Stimulated activated CD8-positive, alpha-beta memory T cell treated with anti-CD3 and anti-CD28 coated beads, Interleukin-7, amount 100 ng/mL, for 48 hours (primary cell): ENCODE results near the gene COG2.
"Not testable (repeated sequence)": the region's sequence is repeated elsewhere in the genome, so short reads cannot be mapped to it uniquely, and the experiment has no call there.

Source experiments
- DNase-seq, 2 donors: peaks; one replicate each; pipeline ENCODE4 v3.0.0-alpha.2; 2020; ENCODE audit warnings: low read depth in 1 of 2; ENCODE audit errors: extremely low read depth in 1 of 2

The COG2 gene

GRCh38 chr1:230713547-230713914 lies 71.2 kb downstream of the COG2 start:
- no peak for DNase-seq

DNA sequence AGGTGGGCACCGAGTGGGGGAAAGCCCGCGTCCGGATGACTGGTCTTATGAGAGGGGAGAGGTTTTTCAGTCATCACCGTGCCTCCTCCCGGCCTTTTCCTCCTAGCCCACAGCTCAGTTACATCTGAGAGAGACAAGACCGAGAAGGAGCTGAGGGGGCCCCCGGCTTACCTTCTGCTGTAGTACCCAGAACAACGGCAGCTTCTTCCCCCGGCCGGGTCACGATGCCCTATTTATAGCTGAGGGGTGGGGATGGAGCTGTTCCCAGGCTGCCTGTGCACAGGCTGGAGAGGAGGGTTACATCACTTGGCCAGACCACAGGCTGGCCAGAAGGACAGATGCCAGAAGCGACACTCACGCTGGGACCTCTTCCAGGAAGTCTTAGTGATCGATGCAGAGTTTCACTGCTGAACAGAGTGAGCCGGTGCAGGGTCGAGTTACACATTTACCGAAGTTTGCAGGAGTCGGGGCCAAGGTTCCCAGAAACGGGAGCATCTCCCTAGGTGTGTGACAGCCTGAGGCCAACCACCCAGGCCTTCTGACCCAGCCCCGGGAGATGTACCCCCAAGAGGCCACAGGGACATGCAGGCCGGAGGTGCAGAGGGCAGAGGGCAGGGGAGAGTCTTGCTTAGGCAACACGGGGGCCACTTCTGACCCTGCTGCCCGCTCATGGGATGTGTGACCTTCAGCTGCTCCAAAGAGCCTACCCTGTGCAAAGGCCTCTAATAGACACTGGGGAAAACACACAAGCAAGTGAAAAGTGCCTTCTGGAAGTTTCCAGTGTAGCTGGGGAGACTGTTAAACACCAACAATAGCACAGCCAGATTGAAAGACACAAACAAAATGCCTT lies 71.9 kb downstream of the COG2 start, which contains the start of gene AGT:
Gene AGT, minus strand, starts transcription at position 208 of the 850 bp plus-strand sequence. CDS start 3,299 bp downstream, outside the sequence.
- DNase-seq, result no peak

- DNase-seq, result no peak
Measured at GRCh38 chr1:230715510-230715909, 73.2 kb downstream of the COG2 start.

DNA sequence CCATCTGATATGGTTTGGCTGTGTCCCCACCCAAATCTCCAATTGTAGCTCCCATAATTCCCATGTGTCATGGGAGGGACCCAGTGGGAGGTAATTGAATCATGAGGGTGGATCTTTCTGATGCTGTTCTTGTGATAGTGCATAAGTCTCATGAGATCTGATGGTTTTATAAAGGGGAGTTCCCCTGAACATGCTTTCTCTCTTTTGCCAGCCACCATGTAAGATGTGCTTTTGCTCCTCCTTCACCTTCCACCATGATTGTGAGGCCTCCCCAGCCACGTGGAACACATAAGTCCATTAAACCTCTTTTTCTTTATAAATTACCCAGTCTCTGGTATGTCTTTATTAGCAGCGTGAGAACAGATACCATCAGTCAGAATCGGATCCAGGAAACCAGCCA lies 74.2 kb downstream of the COG2 start:
- DNase-seq, result not testable (repeated sequence)

DNA sequence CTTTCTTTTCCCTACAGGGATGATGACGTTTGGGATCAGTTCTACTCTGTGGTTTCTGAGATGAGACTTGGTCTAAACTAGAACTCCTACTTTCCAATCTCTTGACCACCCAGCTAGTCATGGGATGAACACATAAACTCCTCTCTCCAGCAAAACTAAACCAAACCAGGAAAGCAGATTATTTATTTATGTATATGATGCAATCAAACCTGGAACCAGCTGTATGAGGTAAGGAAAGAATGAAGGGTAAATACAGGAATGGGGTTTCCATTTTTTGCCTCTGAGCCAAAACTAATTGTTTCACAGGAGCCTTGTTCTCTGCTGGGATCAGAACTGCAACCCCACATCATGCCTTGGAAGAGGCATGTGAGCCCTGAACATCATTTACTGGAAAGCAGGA lies 75.0 kb downstream of the COG2 start:
- DNase-seq, result no peak

DNA sequence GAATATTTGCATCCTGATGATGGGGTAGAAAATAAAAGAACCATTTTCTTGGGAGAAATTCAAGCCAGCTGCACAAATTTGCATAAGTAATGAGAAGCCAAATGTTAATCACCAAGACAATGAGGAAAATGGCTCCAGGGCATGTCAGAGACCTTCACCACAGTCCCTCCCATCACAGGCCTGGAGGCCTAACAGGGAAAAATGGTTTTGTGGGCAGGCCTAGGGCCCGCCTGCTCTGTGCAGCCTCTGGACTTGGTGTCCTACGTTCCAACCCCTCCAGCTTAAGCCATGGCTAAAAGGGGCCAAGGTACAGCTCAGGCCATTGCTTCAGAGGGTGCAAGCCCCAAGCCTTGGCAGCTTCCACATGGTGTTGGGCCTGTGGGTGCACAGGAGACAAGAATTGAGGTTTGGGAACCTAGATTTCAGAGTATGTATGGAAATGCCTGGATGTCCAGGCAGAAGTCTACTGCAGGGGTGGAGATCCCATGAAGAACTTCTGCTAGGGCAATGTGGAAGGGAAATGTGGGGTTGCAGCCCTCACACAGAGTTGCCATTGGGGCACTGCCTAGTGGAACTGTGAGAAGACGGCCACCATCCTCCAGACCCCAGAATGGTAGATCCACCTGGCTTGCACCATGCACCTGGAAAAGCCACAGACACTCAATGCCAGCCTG lies 79.7 kb downstream of the COG2 start:
- not testable (repeated sequence) for DNase-seq

- no peak for DNase-seq
Measured at GRCh38 chr1:230725256-230726012, 83.2 kb downstream of the COG2 start.

DNA sequence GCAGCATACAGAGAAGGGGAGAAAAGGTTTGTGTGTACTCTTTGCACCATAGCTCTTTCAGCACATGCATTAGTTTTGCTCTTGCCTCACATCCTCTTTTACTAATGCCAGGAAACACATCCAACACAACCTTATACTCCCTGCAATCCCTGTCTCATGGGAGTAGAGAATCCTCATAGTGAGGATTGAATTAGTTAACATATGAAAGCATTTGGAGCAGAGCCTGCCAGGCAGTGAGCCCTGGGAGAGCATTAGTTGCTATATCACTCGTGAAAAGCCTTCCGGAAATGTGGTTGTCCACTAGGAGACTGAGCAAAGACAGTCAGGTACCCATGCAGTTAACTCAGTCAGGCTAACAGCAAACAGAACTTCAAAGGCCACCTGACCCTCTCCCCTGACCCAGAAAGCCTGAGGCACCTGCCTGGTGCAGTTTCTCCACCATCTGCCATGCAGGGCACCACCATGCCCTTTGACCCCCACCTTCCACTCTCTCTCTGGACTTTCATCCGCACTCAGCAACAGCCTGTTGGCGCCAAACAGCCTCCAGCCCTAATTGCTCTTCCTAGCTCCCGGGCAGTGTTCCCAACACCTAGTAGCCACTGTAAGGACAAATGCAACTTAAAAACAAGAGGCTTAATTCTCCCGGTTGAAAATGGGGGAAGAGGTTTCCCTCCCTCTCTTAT lies 86.6 kb downstream of the COG2 start:
- DNase-seq, result no peak

DNA sequence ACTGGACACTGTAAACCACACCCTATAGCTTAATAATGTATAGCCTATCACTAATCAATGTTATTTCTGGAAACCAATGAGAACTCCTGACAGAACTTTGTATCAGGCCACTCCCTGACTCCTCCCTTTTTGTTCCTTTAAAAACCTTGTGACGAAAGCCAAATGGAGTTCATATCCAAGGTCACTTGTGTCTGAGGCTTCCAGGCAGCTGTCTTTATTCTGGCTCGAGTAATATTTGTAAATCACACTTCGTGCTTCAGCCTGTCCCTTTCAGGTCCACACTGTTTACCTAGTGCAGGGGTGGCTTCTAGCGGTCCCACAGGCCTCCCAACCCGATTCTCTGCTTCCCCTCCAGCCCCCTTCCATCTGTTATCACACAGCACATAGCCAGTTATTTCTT lies 88.7 kb downstream of the COG2 start:
- no peak for DNase-seq

- no peak for DNase-seq
Measured at GRCh38 chr1:230735447-230735846, 93.2 kb downstream of the COG2 start.

- DNase-seq, result no peak
Measured at GRCh38 chr1:230737622-230738262, 95.5 kb downstream of the COG2 start.

GRCh38 chr1:230739564-230740290 lies 97.4 kb downstream of the COG2 start:
- DNase-seq, result no peak
